ENCODE measurements around the gene NHEJ1. TPM values are rescaled to one million over a fixed set of nuclear protein-coding genes. Genes with fewer than 3 reads are reported as not detected.
A peak's percentile ranks its signal among the peaks of the same experiment; 100 is the strongest.

The NHEJ1 gene
- total and polyA plus RNA-seq, 2 of the 13 experiments (the other 11 are each of a cell fraction or from before 2014, with no cell fraction given) = 30.0 to 30.7 TPM

- TF ChIP-seq ZNF609 (CRISPR knock-in tag; IDR thresholded peaks at IDR 0.05; ENCODE audit: borderline replicate concordance) (peak; percentile 81), YEATS2 (CRISPR knock-in tag; IDR thresholded peaks at IDR 0.05; ENCODE audit: borderline replicate concordance) (peak; percentile 56; the same call in 1 of the 2 replicates), HNRNPLL (IDR thresholded peaks at IDR 0.05; ENCODE audit: low read depth, low read length, poor library complexity, severe bottlenecking) (peak; percentile 79), KAT2B (IDR thresholded peaks at IDR 0.05; ENCODE audit: borderline replicate concordance, low read depth, low read length) (no peak), TCF12 (IDR thresholded peaks at IDR 0.05) (no peak), TCF12 (CRISPR knock-in tag; IDR thresholded peaks at IDR 0.05) (0 out of 2 replicates have a peak, but pooled peaks have one; percentile 75), ZNF333 (CRISPR knock-in tag; IDR thresholded peaks at IDR 0.05; ENCODE audit: borderline replicate concordance) (peak; percentile 47; the same call in 1 of the 2 replicates), ZNF629 (CRISPR knock-in tag; conservative IDR thresholded peaks at IDR 0.05) (no peak), DNMT3B (CRISPR knock-in tag; conservative IDR thresholded peaks at IDR 0.05) (no peak), HDAC6 (IDR thresholded peaks at IDR 0.05; ENCODE audit: low read depth, low read length) (no peak), ZNF776 (CRISPR knock-in tag; IDR thresholded peaks at IDR 0.05) (peak; percentile 95; the same call in 1 of the 2 replicates), BRD4 (CRISPR knock-in tag; IDR thresholded peaks at IDR 0.05) (no peak; the same call in 1 of the 2 replicates), ASH2L (IDR thresholded peaks at IDR 0.05; ENCODE audit: insufficient read length, low read depth, low read length) (peak; percentile 43), ZNF33B (CRISPR knock-in tag; IDR thresholded peaks at IDR 0.05) (no peak), ZNF335 (CRISPR knock-in tag; IDR thresholded peaks at IDR 0.05) (no peak), THAP9 (CRISPR knock-in tag; IDR thresholded peaks at IDR 0.05; ENCODE audit: borderline replicate concordance) (peak; percentile 66), SNAI1 (CRISPR knock-in tag; IDR thresholded peaks at IDR 0.05; ENCODE audit: borderline replicate concordance) (peak; percentile 95), ZNF766 (CRISPR knock-in tag; IDR thresholded peaks at IDR 0.05; ENCODE audit: borderline replicate concordance) (no peak), ZNF83 (CRISPR knock-in tag; IDR thresholded peaks at IDR 0.05; ENCODE audit: borderline replicate concordance) (0 out of 2 replicates have a peak, but pooled peaks have one; percentile 70)
- TF ChIP-seq, protein P1, sequence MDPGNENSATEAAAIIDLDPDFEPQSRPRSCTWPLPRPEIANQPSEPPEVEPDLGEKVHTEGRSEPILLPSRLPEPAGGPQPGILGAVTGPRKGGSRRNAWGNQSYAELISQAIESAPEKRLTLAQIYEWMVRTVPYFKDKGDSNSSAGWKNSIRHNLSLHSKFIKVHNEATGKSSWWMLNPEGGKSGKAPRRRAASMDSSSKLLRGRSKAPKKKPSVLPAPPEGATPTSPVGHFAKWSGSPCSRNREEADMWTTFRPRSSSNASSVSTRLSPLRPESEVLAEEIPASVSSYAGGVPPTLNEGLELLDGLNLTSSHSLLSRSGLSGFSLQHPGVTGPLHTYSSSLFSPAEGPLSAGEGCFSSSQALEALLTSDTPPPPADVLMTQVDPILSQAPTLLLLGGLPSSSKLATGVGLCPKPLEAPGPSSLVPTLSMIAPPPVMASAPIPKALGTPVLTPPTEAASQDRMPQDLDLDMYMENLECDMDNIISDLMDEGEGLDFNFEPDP (CRISPR knock-in tag; conservative IDR thresholded peaks at IDR 0.05) = 0 out of 2 replicates have a peak, but pooled peaks have one; percentile 71
Measured at GRCh38 chr2:219177552-219178376, 17.1 kb upstream of the NHEJ1 start, which contains the start of gene RETREG2 (continued).

Measured in HepG2 (cell line).